ENCODE measurements around the gene CBR4. TPM values are rescaled to one million over a fixed set of nuclear protein-coding genes. Genes with fewer than 3 reads are reported as not detected.
"Not testable (repeated sequence)": the region's sequence is repeated elsewhere in the genome, so short reads cannot be mapped to it uniquely, and the experiment has no call there.

Gene CBR4
- total and polyA plus RNA-seq, 4 donors = 8.1 to 20.5 (median 12.5) TPM

GRCh38 chr4:169037506-169037905, 27.5 kb upstream of the CBR4 start:
- Histone ChIP-seq H3K36me3 (ENCODE audit: control insufficient read depth in 1 of 2, insufficient read depth in 2 of 2, low read length in 1 of 2) (no peaks in the 10 kb centered on the region), H3K9me3 (ENCODE audit: control insufficient read depth, low read length) (no peaks in the 10 kb centered on the region), H3K27ac (ENCODE audit: low read depth in 1 of 2, low read length in 2 of 2) (no peak overlapping the region), H3K4me1 (ENCODE audit: control insufficient read depth in 1 of 2, insufficient read depth in 2 of 2, low read length in 2 of 2) (no peaks in the 10 kb centered on the region), H3K27me3 (ENCODE audit: control insufficient read depth in 1 of 2, insufficient read depth in 2 of 2, low read length in 1 of 2) (no peaks in the 10 kb centered on the region), H3K4me3 (ENCODE audit: low read length in 2 of 2) (no peak overlapping the region)
- 88 to 96% methylated on average over 3 of the region's 3 CpGs for WGBS, 2 donors
- no peak for ATAC-seq (ENCODE audit: low FRiP score)
- no peak for DNase-seq
- intact Hi-C loops (cut with DNase I) = no loop called here

GRCh38 chr4:169035871-169036620, 26.0 kb upstream of the CBR4 start:
- H3K27ac ChIP-seq (ENCODE audit: low read depth in 1 of 2, low read length in 2 of 2); H3K9me3 ChIP-seq (ENCODE audit: control insufficient read depth, low read length); H3K4me3 ChIP-seq (ENCODE audit: low read length in 2 of 2); H3K27me3 ChIP-seq (ENCODE audit: control insufficient read depth in 1 of 2, insufficient read depth in 2 of 2, low read length in 1 of 2); ATAC-seq (ENCODE audit: low FRiP score); DNase-seq; H3K36me3 ChIP-seq (ENCODE audit: control insufficient read depth in 1 of 2, insufficient read depth in 2 of 2, low read length in 1 of 2); H3K4me1 ChIP-seq (ENCODE audit: control insufficient read depth in 1 of 2, insufficient read depth in 2 of 2, low read length in 2 of 2); intact Hi-C loops (cut with DNase I): not testable (repeated sequence)
- WGBS, 2 donors = 98 to 100% methylated on average over 13 to 35 of the region's 35 CpGs

GRCh38 chr4:169033660-169034059, 23.6 kb upstream of the CBR4 start:
- H3K4me1 ChIP-seq (ENCODE audit: control insufficient read depth in 1 of 2, insufficient read depth in 2 of 2, low read length in 2 of 2) = no peaks in the 10 kb centered on the region
- no peak overlapping the region for H3K27ac ChIP-seq (ENCODE audit: low read depth in 1 of 2, low read length in 2 of 2)
- no peak overlapping the region for H3K4me3 ChIP-seq (ENCODE audit: low read length in 2 of 2)
- DNase-seq (no peak), ATAC-seq (ENCODE audit: low FRiP score) (no peak)
- H3K27me3 ChIP-seq (ENCODE audit: control insufficient read depth in 1 of 2, insufficient read depth in 2 of 2, low read length in 1 of 2) = no peaks in the 10 kb centered on the region
- intact Hi-C loops (cut with DNase I) = no loop called here
- H3K9me3 ChIP-seq (ENCODE audit: control insufficient read depth, low read length) = no peaks in the 10 kb centered on the region
- no peaks in the 10 kb centered on the region for H3K36me3 ChIP-seq (ENCODE audit: control insufficient read depth in 1 of 2, insufficient read depth in 2 of 2, low read length in 1 of 2)
- WGBS, 2 donors = 61 to 63% methylated on average over 6 of the region's 6 CpGs

DNA sequence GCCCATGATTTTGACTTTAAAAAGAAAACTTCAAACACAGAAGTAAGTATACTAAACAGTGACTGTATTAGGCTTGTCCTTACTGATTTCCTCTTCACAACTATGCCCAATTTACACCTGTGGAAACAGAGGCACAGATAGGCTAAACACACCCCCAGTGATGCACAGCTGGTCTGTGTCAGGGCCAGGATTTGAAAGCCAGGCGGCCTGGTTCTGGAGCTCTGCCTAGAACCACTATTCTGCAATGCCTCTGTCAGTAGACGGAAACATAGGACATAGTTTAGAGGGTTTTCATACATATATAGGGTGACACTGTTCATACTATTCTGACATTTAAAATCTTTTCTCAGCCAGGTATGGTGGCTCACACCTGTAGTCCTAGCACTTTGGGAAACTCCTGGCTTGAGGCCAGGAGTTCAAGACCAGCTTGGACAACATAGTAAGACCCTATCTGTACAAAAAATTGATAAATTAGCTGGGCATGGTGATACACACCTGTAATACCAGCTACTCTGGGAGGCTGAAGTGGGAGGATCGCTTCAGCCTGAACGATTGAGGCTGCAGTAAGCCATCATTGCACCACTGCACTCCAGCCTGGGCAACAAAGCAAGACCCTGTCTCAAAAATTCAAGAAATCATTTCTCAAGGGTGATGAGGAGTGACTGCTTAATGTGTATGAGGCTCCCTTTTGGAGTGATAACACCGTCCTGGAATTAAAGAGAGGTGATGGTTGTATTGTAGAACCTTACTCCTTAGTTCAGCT, 23.0 kb upstream of the CBR4 start:
- 83 to 87% methylated on average over 5 of the region's 5 CpGs for WGBS, 2 donors
- DNase-seq (no peak), ATAC-seq (ENCODE audit: low FRiP score) (no peak)
- no peaks in the 10 kb centered on the region for H3K9me3 ChIP-seq (ENCODE audit: control insufficient read depth, low read length)
- no peak overlapping the region for H3K27ac ChIP-seq (ENCODE audit: low read depth in 1 of 2, low read length in 2 of 2)
- no peaks in the 10 kb centered on the region for H3K36me3 ChIP-seq (ENCODE audit: control insufficient read depth in 1 of 2, insufficient read depth in 2 of 2, low read length in 1 of 2)
- no peaks in the 10 kb centered on the region for H3K27me3 ChIP-seq (ENCODE audit: control insufficient read depth in 1 of 2, insufficient read depth in 2 of 2, low read length in 1 of 2)
- H3K4me3 ChIP-seq (ENCODE audit: low read length in 2 of 2) = no peak overlapping the region
- H3K4me1 ChIP-seq (ENCODE audit: control insufficient read depth in 1 of 2, insufficient read depth in 2 of 2, low read length in 2 of 2) = no peaks in the 10 kb centered on the region
- intact Hi-C loops (cut with DNase I) = no loop called here

- H3K9me3 ChIP-seq (ENCODE audit: control insufficient read depth, low read length) = no peaks in the 10 kb centered on the region
- intact Hi-C loops (cut with DNase I) = no loop called here
- no peaks in the 10 kb centered on the region for H3K36me3 ChIP-seq (ENCODE audit: control insufficient read depth in 1 of 2, insufficient read depth in 2 of 2, low read length in 1 of 2)
- no peaks in the 10 kb centered on the region for H3K4me1 ChIP-seq (ENCODE audit: control insufficient read depth in 1 of 2, insufficient read depth in 2 of 2, low read length in 2 of 2)
- no peak overlapping the region for H3K4me3 ChIP-seq (ENCODE audit: low read length in 2 of 2)
- ATAC-seq (ENCODE audit: low FRiP score) (no peak), DNase-seq (no peak)
- no peak overlapping the region for H3K27ac ChIP-seq (ENCODE audit: low read depth in 1 of 2, low read length in 2 of 2)
- H3K27me3 ChIP-seq (ENCODE audit: control insufficient read depth in 1 of 2, insufficient read depth in 2 of 2, low read length in 1 of 2) = no peaks in the 10 kb centered on the region
Measured at GRCh38 chr4:169032194-169032593, 22.1 kb upstream of the CBR4 start.

- H3K27me3 ChIP-seq (ENCODE audit: control insufficient read depth in 1 of 2, insufficient read depth in 2 of 2, low read length in 1 of 2) = no peaks in the 10 kb centered on the region
- H3K4me1 ChIP-seq (ENCODE audit: control insufficient read depth in 1 of 2, insufficient read depth in 2 of 2, low read length in 2 of 2) = no peaks in the 10 kb centered on the region
- WGBS, 2 donors = 95 to 96% methylated on average over 15 of the region's 15 CpGs
- ATAC-seq (ENCODE audit: low FRiP score) = no peak
- no peak for DNase-seq
- no peaks in the 10 kb centered on the region for H3K9me3 ChIP-seq (ENCODE audit: control insufficient read depth, low read length)
- H3K36me3 ChIP-seq (ENCODE audit: control insufficient read depth in 1 of 2, insufficient read depth in 2 of 2, low read length in 1 of 2) = no peaks in the 10 kb centered on the region
- no peak overlapping the region for H3K27ac ChIP-seq (ENCODE audit: low read depth in 1 of 2, low read length in 2 of 2)
- intact Hi-C loops (cut with DNase I) = no loop called here
- H3K4me3 ChIP-seq (ENCODE audit: low read length in 2 of 2) = no peak overlapping the region
Measured at GRCh38 chr4:169031392-169031791, 21.3 kb upstream of the CBR4 start.

- ATAC-seq (ENCODE audit: low FRiP score) (no peak), DNase-seq (no peak)
- 75 to 76% methylated on average over 6 of the region's 6 CpGs for WGBS, 2 donors
- Histone ChIP-seq H3K4me3 (ENCODE audit: low read length in 2 of 2) (no peak overlapping the region), H3K27me3 (ENCODE audit: control insufficient read depth in 1 of 2, insufficient read depth in 2 of 2, low read length in 1 of 2) (no peaks in the 10 kb centered on the region), H3K9me3 (ENCODE audit: control insufficient read depth, low read length) (no peaks in the 10 kb centered on the region), H3K27ac (ENCODE audit: low read depth in 1 of 2, low read length in 2 of 2) (no peak overlapping the region), H3K36me3 (ENCODE audit: control insufficient read depth in 1 of 2, insufficient read depth in 2 of 2, low read length in 1 of 2) (no peaks in the 10 kb centered on the region), H3K4me1 (ENCODE audit: control insufficient read depth in 1 of 2, insufficient read depth in 2 of 2, low read length in 2 of 2) (no peaks in the 10 kb centered on the region)
- intact Hi-C loops (cut with DNase I) = no loop called here
Measured at GRCh38 chr4:169030562-169030982, 20.5 kb upstream of the CBR4 start.

- H3K4me1 ChIP-seq (ENCODE audit: control insufficient read depth in 1 of 2, insufficient read depth in 2 of 2, low read length in 2 of 2) = no peaks in the 10 kb centered on the region
- DNase-seq (no peak), ATAC-seq (ENCODE audit: low FRiP score) (no peak)
- H3K4me3 ChIP-seq (ENCODE audit: low read length in 2 of 2) = no peak overlapping the region
- no peaks in the 10 kb centered on the region for H3K36me3 ChIP-seq (ENCODE audit: control insufficient read depth in 1 of 2, insufficient read depth in 2 of 2, low read length in 1 of 2)
- intact Hi-C loops (cut with DNase I) = loop anchor here (10.0 kb wide), 1 partner anchor 455 kb away; no protein-coding TSS in a partner anchor
- 80 to 85% methylated on average over 4 of the region's 4 CpGs for WGBS, 2 donors
- H3K9me3 ChIP-seq (ENCODE audit: control insufficient read depth, low read length) = no peaks in the 10 kb centered on the region
- H3K27ac ChIP-seq (ENCODE audit: low read depth in 1 of 2, low read length in 2 of 2) = no peak overlapping the region
- H3K27me3 ChIP-seq (ENCODE audit: control insufficient read depth in 1 of 2, insufficient read depth in 2 of 2, low read length in 1 of 2) = no peaks in the 10 kb centered on the region
Measured at GRCh38 chr4:169029947-169030346, 19.9 kb upstream of the CBR4 start.

- Histone ChIP-seq H3K36me3 (ENCODE audit: control insufficient read depth in 1 of 2, insufficient read depth in 2 of 2, low read length in 1 of 2) (no peaks in the 10 kb centered on the region), H3K27me3 (ENCODE audit: control insufficient read depth in 1 of 2, insufficient read depth in 2 of 2, low read length in 1 of 2) (no peaks in the 10 kb centered on the region), H3K4me3 (ENCODE audit: low read length in 2 of 2) (no peak overlapping the region), H3K4me1 (ENCODE audit: control insufficient read depth in 1 of 2, insufficient read depth in 2 of 2, low read length in 2 of 2) (no peaks in the 10 kb centered on the region), H3K9me3 (ENCODE audit: control insufficient read depth, low read length) (no peaks in the 10 kb centered on the region), H3K27ac (ENCODE audit: low read depth in 1 of 2, low read length in 2 of 2) (no peak overlapping the region)
- DNase-seq (no peak), ATAC-seq (ENCODE audit: low FRiP score) (no peak)
- intact Hi-C loops (cut with DNase I) = loop anchor here (10.0 kb wide), 1 partner anchor 457 kb away; no protein-coding TSS in a partner anchor
- WGBS, 2 donors = 95 to 96% methylated on average over 3 of the region's 3 CpGs
Measured at GRCh38 chr4:169027663-169028062, 17.6 kb upstream of the CBR4 start.

Data from aorta (tissue), 5 donors.